Astrocyte of the spinal cord (primary cell): ENCODE measurements around the gene LCE2D.
"Not testable (repeated sequence)": the region's sequence is repeated elsewhere in the genome, so short reads cannot be mapped to it uniquely, and the experiment has no call there.

ENCODE experiments used
- DNase-seq: peaks from one replicate; pipeline ENCODE4 v3.0.0; 2011; ENCODE audit warnings: low read depth, low spot score
- H3K4me3 ChIP-seq: 2 replicates; pipeline ENCODE4 v1.5.1; 2011; ENCODE audit warnings: low read depth, mild to moderate bottlenecking, low read length, moderate library complexity
- in situ Hi-C: cut with HindIII; loops from 2 replicates; pipeline ENCODE4 v1.10.0; 2017; ENCODE audit warnings: low sequenced_read_pairs
- TF ChIP-seq, protein P1 (sequence below): IDR thresholded peaks from 2 replicates; pipeline ENCODE4 v1.5.1; 2012; ENCODE audit warnings: low read depth, mild to moderate bottlenecking, low read length, inconsistent platforms

LCE2D gene

DNA sequence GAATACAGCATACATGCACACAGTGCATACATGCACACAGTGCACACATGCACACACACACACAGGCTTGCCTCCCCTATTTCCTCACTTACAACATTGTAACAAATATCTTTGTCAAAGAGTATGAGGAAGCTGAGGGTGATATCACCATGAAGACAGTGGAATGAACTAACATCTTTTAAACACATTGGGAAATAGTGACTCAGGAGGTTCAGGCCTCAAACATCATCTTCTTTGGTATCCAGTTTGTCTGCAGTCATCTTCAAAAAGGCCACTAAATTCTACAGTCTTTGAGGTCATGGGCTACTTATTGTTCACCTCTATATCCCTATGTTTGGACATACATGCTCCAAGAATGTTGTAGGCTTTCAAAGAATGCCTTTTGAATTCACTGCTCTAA, 20.7 kb downstream of the LCE2D start:
- DNase-seq, result no peak
- in situ Hi-C loops, result no loop called here
- H3K4me3 ChIP-seq, result no peak overlapping the region
- TF ChIP-seq, protein P1, sequence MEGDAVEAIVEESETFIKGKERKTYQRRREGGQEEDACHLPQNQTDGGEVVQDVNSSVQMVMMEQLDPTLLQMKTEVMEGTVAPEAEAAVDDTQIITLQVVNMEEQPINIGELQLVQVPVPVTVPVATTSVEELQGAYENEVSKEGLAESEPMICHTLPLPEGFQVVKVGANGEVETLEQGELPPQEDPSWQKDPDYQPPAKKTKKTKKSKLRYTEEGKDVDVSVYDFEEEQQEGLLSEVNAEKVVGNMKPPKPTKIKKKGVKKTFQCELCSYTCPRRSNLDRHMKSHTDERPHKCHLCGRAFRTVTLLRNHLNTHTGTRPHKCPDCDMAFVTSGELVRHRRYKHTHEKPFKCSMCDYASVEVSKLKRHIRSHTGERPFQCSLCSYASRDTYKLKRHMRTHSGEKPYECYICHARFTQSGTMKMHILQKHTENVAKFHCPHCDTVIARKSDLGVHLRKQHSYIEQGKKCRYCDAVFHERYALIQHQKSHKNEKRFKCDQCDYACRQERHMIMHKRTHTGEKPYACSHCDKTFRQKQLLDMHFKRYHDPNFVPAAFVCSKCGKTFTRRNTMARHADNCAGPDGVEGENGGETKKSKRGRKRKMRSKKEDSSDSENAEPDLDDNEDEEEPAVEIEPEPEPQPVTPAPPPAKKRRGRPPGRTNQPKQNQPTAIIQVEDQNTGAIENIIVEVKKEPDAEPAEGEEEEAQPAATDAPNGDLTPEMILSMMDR, result no peak

DNA sequence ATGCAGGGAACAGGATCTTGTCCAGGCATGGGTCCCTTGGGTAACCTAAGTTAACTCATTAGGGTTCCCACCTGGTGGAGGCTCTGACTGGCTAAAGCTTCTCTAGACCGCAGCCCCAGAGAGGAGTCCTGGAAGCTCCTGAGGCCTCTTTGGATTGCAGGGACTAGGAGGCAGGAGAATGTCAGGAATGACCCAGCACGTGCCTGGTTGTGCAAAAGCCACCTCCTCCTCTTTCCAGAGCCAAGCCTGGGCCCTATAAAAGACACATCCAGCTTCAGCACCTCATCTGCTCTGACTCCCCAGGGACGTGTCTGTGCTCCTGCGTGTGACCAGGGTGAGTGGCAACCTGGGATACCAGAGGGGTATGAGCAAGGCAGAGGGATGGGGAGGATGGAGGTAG, 22.6 kb downstream of the LCE2D start, which contains the start of gene LCE2B:
LCE2B (plus strand) TSS at position 301 of the 400 bp plus-strand sequence. CDS start 721 bp downstream, outside the sequence.
- in situ Hi-C loops, DNase-seq, H3K4me3 ChIP-seq: not testable (repeated sequence)

DNA sequence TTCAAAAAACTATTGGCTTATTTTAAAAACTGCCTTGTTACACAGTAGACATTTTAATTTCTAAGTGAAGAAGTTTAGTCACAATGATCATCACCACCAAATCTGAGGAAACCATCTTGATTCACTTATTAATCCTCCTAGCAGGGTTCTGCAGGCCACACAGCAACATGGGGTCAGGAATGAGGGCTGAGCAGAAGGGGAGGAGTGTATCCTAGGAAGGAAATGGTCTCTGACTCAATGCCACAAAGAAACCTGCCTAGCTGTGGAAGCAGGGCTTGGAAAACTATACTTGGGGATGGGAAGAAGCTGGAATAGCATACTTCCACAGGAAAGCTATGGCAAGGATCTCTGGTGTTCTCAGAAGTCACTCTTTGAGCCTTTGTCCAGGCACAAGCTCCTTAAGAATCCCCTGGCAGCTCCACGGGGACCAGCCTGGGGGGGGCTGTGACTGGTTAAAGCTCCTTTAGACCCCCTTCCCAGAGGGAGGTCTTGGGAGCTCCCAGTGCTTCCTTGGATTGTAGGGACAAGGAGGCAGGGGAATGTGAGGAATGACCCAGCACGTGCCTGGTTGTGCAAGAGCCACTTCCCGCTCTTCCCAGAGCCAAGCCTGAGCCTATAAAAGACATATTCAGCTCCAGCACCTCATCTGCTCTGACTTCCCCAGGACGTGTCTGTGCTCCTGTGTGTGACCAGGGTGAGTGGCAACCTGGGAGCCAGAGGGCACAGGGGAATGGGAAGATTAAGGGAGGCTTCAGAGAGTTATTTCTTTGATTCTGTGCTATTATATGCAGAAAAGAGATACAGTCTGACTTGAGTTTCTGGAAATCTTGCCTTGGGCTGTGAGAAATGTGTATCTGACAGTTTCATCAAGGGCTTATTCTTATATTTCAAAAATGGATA, 34.8 kb downstream of the LCE2D start, which contains the start of gene LCE2A:
LCE2A (plus strand) TSS at position 645 of the 900 bp plus-strand sequence. CDS start 557 bp downstream, outside the sequence.
- in situ Hi-C loops, result no loop called here
- H3K4me3 ChIP-seq, result no peak within 1 kb of the TSS
- DNase-seq, result no peak
- TF ChIP-seq, protein P1, result no peak

DNA sequence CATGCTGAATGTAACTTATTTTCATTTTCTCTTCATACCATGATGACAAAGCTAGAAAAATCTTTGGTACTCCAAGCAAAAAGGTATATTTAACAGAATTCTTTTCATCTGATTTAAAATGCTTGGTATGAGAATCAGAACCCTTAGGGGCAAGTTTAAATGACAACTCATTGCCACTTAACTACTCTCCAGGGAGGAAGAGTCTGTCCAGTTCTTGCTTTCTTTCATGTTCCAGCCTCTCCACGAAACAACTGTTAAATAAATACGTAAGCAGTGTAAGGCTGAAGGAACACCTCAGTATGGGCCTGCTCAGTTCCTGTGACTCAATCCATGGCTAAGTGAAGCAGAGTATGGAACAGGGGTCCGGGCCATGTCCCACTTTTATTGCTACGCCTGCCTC, 36.6 kb downstream of the LCE2D start:
- DNase-seq, result no peak
- no peak overlapping the region for H3K4me3 ChIP-seq
- in situ Hi-C loops, result no loop called here
- TF ChIP-seq, protein P1, result no peak

DNA sequence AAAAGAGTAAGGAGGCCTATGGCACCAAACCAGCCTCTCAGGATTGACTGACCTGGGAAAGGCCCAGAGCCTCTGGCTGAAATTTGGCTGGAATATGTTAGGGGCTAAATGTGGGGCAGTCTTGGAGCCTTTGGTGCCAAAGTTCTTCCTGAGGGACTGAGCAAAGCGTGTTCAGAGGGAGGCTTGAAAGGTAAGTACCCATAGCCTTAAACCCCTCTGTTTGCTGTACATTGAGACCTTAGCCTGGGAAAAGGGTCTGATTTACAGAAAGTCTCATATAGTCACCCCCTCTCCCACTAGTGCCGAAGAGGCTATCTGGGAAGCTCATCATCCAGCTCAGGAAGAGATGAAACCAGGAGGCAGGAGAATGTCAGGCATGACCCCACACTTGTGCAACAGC, 44.7 kb downstream of the LCE2D start, which contains the start of gene LCE4A:
LCE4A (plus strand) TSS at position 301 of the 400 bp plus-strand sequence. CDS start 916 bp downstream, outside the sequence.
- H3K4me3 ChIP-seq, result no peak within 1 kb of the TSS
- TF ChIP-seq, protein P1, result no peak
- DNase-seq, result no peak
- in situ Hi-C loops, result no loop called here
